Choroid plexus epithelial cell (primary cell): ENCODE results near the gene GABRB1.

Experiments used
- DNase-seq: peaks from one replicate; pipeline ENCODE4 v3.0.0-alpha.2; 2010; ENCODE audit warnings: low read depth
- H3K4me3 ChIP-seq: 2 replicates; pipeline ENCODE4 v1.5.1; 2011; ENCODE audit warnings: low read depth, mild to moderate bottlenecking, control low read depth, low read length, moderate library complexity
- TF ChIP-seq, protein P1 (sequence below): conservative IDR thresholded peaks from 2 replicates; pipeline ENCODE4 v1.5.1; 2011; ENCODE audit warnings: low read depth, mild to moderate bottlenecking, control low read depth, inconsistent platforms, low read length, moderate library complexity

GABRB1 gene

DNA sequence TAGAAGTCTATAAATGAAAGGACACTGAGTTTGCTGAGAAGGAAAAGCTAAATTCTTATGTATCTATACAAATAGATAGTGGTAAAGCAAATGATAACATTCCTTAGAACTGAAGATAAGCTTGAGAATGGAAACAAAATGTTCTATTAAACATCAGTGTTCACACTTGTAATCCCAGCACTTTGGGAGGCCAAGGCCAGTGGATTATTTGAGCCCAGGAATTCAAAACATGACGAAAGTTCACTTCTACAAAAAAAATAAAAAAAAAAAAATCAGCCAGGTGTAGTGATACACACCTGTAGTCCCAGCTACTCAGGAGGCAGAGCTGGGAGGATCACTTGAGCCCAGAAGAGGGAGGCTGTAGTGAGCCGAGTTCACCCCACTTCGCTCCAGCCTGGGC, 232.4 kb downstream of the GABRB1 start:
- TF ChIP-seq, protein P1, sequence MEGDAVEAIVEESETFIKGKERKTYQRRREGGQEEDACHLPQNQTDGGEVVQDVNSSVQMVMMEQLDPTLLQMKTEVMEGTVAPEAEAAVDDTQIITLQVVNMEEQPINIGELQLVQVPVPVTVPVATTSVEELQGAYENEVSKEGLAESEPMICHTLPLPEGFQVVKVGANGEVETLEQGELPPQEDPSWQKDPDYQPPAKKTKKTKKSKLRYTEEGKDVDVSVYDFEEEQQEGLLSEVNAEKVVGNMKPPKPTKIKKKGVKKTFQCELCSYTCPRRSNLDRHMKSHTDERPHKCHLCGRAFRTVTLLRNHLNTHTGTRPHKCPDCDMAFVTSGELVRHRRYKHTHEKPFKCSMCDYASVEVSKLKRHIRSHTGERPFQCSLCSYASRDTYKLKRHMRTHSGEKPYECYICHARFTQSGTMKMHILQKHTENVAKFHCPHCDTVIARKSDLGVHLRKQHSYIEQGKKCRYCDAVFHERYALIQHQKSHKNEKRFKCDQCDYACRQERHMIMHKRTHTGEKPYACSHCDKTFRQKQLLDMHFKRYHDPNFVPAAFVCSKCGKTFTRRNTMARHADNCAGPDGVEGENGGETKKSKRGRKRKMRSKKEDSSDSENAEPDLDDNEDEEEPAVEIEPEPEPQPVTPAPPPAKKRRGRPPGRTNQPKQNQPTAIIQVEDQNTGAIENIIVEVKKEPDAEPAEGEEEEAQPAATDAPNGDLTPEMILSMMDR, result no peak
- no peak for DNase-seq

DNA sequence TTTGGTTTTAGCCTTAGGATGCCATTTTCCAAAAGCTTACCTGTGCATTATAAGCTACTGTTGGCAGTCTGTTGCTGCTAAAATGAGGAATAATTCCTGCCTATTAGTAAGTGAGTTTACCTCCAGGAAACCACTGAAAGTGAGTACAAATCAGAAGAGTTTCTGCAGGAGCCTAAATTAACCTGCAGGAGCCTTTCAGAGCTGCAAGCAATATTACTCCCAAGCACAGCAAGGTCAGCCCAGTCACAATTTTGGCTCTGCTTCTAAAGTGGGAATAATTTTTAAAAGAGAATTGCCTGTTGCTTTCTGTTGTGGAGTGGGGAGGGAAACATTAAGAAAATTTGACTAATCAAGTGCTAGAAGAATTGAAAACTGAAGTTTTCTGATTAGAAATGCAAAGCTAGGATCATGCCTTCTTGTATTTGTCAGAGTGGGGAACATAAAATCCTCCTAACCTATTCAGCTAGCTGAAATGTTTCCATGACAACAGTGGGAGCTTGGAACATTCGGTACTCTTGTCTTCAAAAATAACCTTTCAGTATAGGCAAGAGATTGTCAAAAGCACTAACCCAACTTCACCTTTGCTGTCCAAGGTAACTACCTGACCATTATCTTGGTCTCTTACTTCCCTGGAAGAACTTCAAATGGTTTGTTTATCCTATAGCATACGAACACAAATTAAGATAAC, 239.0 kb downstream of the GABRB1 start:
- no peak overlapping the region for H3K4me3 ChIP-seq
- DNase-seq, result peak; percentile 46
- TF ChIP-seq, protein P1, result no peak

More for the DNA sequence above, 232.4 kb downstream of the GABRB1 start:
- no peak overlapping the region for H3K4me3 ChIP-seq

DNA sequence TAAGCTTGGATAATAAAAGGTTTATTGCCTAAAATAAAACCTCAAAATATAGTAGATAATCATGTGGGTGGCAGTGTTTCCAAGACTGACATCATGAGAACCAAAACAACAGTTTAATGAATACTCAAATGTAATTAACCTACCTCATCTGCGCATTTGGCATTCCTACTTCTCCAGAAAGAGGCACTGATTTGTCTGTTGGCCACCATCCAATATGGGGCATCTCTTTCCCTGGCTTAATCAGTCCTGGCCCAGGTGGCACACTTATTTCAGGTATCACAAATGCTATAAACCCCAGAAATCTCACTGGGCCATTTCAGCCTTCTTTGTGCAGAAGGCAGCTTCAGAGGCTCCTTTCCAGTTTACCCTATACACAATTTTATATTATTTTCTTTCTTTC, 239.9 kb downstream of the GABRB1 start:
- no peak for DNase-seq
- TF ChIP-seq, protein P1, result no peak
- no peak overlapping the region for H3K4me3 ChIP-seq

DNA sequence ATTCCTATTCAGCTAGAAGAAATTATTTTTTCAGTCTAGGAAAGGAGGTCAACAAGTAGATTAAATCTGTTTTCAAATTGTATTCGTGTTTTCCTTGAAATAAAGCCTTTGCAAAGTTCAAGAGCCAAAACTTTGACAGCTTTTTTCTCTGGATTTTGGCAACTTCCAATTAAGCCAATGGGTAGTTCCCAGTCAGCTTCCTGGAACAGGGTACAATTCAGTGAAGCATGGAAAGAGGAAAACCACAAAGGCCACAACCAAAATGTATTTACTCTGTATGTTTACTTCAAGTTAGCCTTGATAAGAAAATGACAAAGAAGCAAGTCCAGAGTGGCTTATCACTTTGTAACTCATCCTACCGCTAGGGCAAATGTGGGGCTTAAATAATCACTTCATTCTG, 243.5 kb downstream of the GABRB1 start:
- TF ChIP-seq, protein P1, result peak; percentile 7

DNA sequence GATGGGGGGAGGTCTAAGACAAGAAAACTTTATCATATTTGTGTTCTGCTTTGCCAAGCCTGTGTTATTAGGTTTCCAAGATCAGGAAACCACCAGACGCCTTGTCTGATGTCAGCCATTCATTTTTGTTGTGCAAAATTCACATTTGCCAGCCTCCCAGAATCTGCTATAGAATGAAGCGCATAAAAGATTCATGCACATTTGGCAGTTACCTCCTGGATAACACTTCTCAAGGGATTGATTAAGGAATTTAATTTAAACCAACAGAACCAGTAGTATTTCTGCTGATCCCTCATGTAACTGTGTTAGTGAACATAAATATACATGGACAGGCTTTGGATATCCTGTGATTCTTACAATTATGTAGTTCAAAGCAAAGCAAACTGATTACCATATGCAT, 244.2 kb downstream of the GABRB1 start:
- TF ChIP-seq, protein P1, result no peak
- DNase-seq, result no peak
- H3K4me3 ChIP-seq, result no peak overlapping the region

More for the DNA sequence above, 243.5 kb downstream of the GABRB1 start:
- no peak for DNase-seq
- no peak overlapping the region for H3K4me3 ChIP-seq

DNA sequence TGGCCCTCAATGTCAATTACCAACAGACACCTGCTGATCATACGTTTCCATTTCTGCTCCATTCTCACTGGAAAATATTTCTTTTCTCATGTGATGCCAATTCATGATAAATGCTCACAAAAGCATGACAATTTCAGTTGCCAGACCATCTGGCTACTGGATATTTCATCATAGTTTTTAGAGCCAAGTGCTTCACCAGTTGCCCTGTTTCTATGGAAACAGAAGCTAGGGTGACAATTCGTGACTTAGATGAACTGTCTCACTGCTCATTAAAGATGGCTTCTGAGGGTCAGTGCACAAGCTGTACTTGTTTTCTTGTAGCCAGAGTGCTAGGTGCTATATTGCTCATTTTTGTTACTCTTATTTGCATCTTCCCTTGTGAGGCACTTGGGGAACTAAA, 247.3 kb downstream of the GABRB1 start:
- H3K4me3 ChIP-seq, result no peak overlapping the region
- DNase-seq, result no peak
- TF ChIP-seq, protein P1, result no peak

DNA sequence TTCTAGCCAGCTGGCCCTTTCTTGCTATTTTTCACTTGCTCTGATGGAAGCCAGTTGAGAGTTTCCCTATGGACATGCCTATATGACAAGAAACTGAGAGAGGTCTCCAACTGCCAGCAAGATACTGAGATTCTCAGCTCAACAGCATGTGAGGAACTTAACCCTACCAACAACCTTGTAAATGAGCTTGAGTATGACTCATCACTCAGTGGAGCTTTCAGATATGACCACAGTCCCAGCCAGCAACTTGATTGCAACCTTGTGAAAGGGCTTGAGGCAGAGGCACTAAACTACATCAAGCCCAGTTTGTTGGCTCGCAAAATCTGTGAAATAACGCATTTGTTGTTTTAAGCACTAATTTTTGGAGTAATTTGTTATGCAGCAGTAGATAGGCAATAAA, 256.4 kb downstream of the GABRB1 start:
- no peak overlapping the region for H3K4me3 ChIP-seq
- peak; percentile 93 for DNase-seq
- TF ChIP-seq, protein P1, result no peak
